ENCODE results near the gene DESI2. TPM values are rescaled to one million over a fixed set of nuclear protein-coding genes. Genes with fewer than 3 reads are reported as not detected.

DESI2 gene
- total RNA-seq, 4 donors from 2014 or later, result 49.5 to 71.2 (median 57.5) TPM

- H3K4me1 ChIP-seq, result peaks cover 0 to 5% of the 10 kb centered on the region in 2 donors
- H3K9me3 ChIP-seq, result no peaks in the 10 kb centered on the region
- DNase-seq, result no peak
- intact Hi-C loops (cut with DNase I), result no loop called here
- no peak overlapping the region for H3K4me3 ChIP-seq (replicated peaks in 1 of 3)
- WGBS, 2 donors, result 95 to 96% methylated on average over 1 of the region's 1 CpG
- H3K27me3 ChIP-seq, result no peaks in the 10 kb centered on the region
- no peak overlapping the region for H3K27ac ChIP-seq
- no peak for TF ChIP-seq CTCF (IDR thresholded peaks at IDR 0.05)
- TF ChIP-seq POLR2A (IDR thresholded peaks at IDR 0.05), result no peak
- H3K36me3 ChIP-seq, result peaks cover 4 to 14% of the 10 kb centered on the region in 2 donors
Measured at GRCh38 chr1:244700808-244701207, 47.9 kb downstream of the DESI2 start.

GRCh38 chr1:244702620-244703019 is 49.7 kb downstream of the DESI2 start:
- no peak overlapping the region for H3K27ac ChIP-seq
- TF ChIP-seq POLR2A (IDR thresholded peaks at IDR 0.05) (no peak), CTCF (IDR thresholded peaks at IDR 0.05) (no peak)

GRCh38 chr1:244704107-244704506 is 51.2 kb downstream of the DESI2 start:
- WGBS, 2 donors, result 94 to 95% methylated on average over 3 of the region's 3 CpGs
- Histone ChIP-seq H3K4me3 (replicated peaks in 1 of 3) (no peak overlapping the region), H3K36me3 (peaks cover 10 to 20% of the 10 kb centered on the region in 2 donors), H3K4me1 (peaks cover 0 to 5% of the 10 kb centered on the region in 2 donors), H3K27me3 (no peaks in the 10 kb centered on the region), H3K9me3 (no peaks in the 10 kb centered on the region), H3K27ac (no peak overlapping the region)
- intact Hi-C loops (cut with DNase I), result no loop called here
- DNase-seq, result no peak
- TF ChIP-seq CTCF (IDR thresholded peaks at IDR 0.05) (no peak), POLR2A (IDR thresholded peaks at IDR 0.05) (no peak)

More at GRCh38 chr1:244702620-244703019, 49.7 kb downstream of the DESI2 start:
- Histone ChIP-seq H3K36me3 (peaks cover 10 to 20% of the 10 kb centered on the region in 2 donors), H3K9me3 (no peaks in the 10 kb centered on the region), H3K27me3 (no peaks in the 10 kb centered on the region), H3K4me3 (replicated peaks in 1 of 3) (no peak overlapping the region), H3K4me1 (peaks cover 0 to 5% of the 10 kb centered on the region in 2 donors)
- intact Hi-C loops (cut with DNase I), result no loop called here
- WGBS, 2 donors, result 96 to 100% methylated on average over 3 of the region's 3 CpGs
- no peak for DNase-seq

GRCh38 chr1:244705261-244706234 is 52.6 kb downstream of the DESI2 start:
- H3K4me3 ChIP-seq (replicated peaks in 1 of 3), result no peak overlapping the region
- no peaks in the 10 kb centered on the region for H3K9me3 ChIP-seq
- no peak overlapping the region for H3K27ac ChIP-seq
- peaks cover 10 to 12% of the 10 kb centered on the region in 2 donors for H3K36me3 ChIP-seq
- peaks cover 0 to 5% of the 10 kb centered on the region in 2 donors for H3K4me1 ChIP-seq
- peak; percentile 49 to 60 for DNase-seq
- WGBS, 2 donors, result 68% methylated on average over 17 of the region's 17 CpGs
- H3K27me3 ChIP-seq, result no peaks in the 10 kb centered on the region
- intact Hi-C loops (cut with DNase I), result no loop called here
- TF ChIP-seq POLR2A (IDR thresholded peaks at IDR 0.05) (no peak), CTCF (IDR thresholded peaks at IDR 0.05) (no peak)

- Histone ChIP-seq H3K4me3 (replicated peaks in 1 of 3) (no peak overlapping the region), H3K27me3 (no peaks in the 10 kb centered on the region), H3K27ac (no peak overlapping the region), H3K9me3 (no peaks in the 10 kb centered on the region), H3K4me1 (peaks cover 0 to 5% of the 10 kb centered on the region in 2 donors), H3K36me3 (peaks cover 6 to 10% of the 10 kb centered on the region in 2 donors)
- TF ChIP-seq POLR2A (IDR thresholded peaks at IDR 0.05), result no peak
- no peak for TF ChIP-seq CTCF (IDR thresholded peaks at IDR 0.05)
- no peak for DNase-seq
- 91 to 96% methylated on average over 8 of the region's 8 CpGs for WGBS, 2 donors
- intact Hi-C loops (cut with DNase I), result no loop called here
Measured at GRCh38 chr1:244709076-244709475, 56.1 kb downstream of the DESI2 start.

All from thyroid gland (tissue), 4 donors.